Osteoblast (primary cell): ENCODE results near the gene TRPT1. TPM values are rescaled to one million over a fixed set of nuclear protein-coding genes. Genes with fewer than 3 reads are reported as not detected.

Experiments
- DNase-seq: peaks from one replicate; pipeline ENCODE4 v3.0.0; 2011; ENCODE audit warnings: low spot score, mixed read lengths; ENCODE audit not compliant: insufficient read length; ENCODE audit errors: missing footprints
- H2AFZ ChIP-seq: 2 replicates; pipeline ENCODE4 v1.6.0; 2011; ENCODE audit warnings: mild to moderate bottlenecking, low read length
- H3K27ac ChIP-seq: 2 replicates; pipeline ENCODE4 v1.5.1; 2011; ENCODE audit warnings: mild to moderate bottlenecking, low read depth, low read length, moderate library complexity
- H3K27me3 ChIP-seq: 2 replicates; pipeline ENCODE4 v1.6.0; 2012; ENCODE audit warnings: mild to moderate bottlenecking, control low read depth, inconsistent platforms, low read length, moderate library complexity; ENCODE audit not compliant: insufficient read depth
- H3K36me3 ChIP-seq: 2 replicates; pipeline ENCODE4 v1.5.1; 2011; ENCODE audit warnings: mild to moderate bottlenecking, low read length, control low read depth, moderate library complexity; ENCODE audit not compliant: insufficient read depth
- H3K4me1 ChIP-seq: 2 replicates; pipeline ENCODE4 v1.5.1; 2011; ENCODE audit warnings: mild to moderate bottlenecking, low read length, control low read depth, moderate library complexity; ENCODE audit not compliant: insufficient read depth
- H3K4me2 ChIP-seq: 2 replicates; pipeline ENCODE4 v1.6.0; 2011; ENCODE audit warnings: mild to moderate bottlenecking, low read length; ENCODE audit not compliant: insufficient read depth
- H3K4me3 ChIP-seq: fragments of 200-600 bp; sonication (generic); 3 replicates; pipeline ENCODE4 v1.5.1; 2012; ENCODE audit warnings: mild to moderate bottlenecking, low read length, inconsistent platforms; ENCODE audit not compliant: insufficient read depth
- H3K79me2 ChIP-seq: 2 replicates; pipeline ENCODE4 v1.6.0; 2012; ENCODE audit warnings: mild to moderate bottlenecking, low read length, control low read depth, inconsistent platforms; ENCODE audit not compliant: insufficient read depth
- H3K9me3 ChIP-seq: 2 replicates; pipeline ENCODE4 v1.5.1; 2011; ENCODE audit warnings: low read depth, low read length, control low read depth
- H4K20me1 ChIP-seq: 2 replicates; pipeline ENCODE4 v1.6.0; 2012; ENCODE audit warnings: mild to moderate bottlenecking, low read length, control low read depth; ENCODE audit not compliant: insufficient read depth
- total RNA-seq: library from RNA; depleted of rRNA; stranded (reverse); fragments of >200 nt; gene quantifications from 2 replicates; pipeline ENCODE4 v1.2.3, GENCODE V29; 2012
- TF ChIP-seq, protein P1 (sequence below): IDR thresholded peaks from 2 replicates; pipeline ENCODE4 v1.5.1; 2011; ENCODE audit warnings: mild to moderate bottlenecking, low read depth, low read length, moderate library complexity; ENCODE audit errors: extremely low read depth

Gene TRPT1
- total RNA-seq, 1 donor: 32.2 TPM

DNA sequence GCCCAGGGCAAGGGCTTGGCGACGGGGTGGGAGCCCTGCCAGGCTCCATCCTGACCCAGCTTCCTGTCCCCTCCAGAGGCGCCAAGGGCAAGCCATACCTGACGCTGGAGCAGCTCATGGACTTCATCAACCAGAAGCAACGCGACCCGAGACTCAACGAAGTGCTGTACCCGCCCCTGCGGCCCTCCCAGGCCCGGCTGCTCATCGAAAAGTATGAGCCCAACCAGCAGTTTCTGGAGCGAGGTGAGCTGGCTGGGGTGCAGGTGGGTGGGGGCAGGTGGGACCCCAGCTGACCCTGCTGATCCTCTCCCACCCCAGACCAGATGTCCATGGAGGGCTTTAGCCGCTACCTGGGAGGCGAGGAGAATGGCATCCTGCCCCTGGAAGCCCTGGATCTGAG, 30.3 kb upstream of the TRPT1 start:
- Histone ChIP-seq H4K20me1 (no peaks in the 10 kb centered on the region), H2AFZ (no peak overlapping the region), H3K36me3 (peaks cover 30% of the 10 kb centered on the region), H3K4me2 (no peak overlapping the region), H3K27ac (no peak overlapping the region), H3K9me3 (no peaks in the 10 kb centered on the region), H3K27me3 (no peaks in the 10 kb centered on the region), H3K4me1 (peaks cover 3% of the 10 kb centered on the region), H3K4me3 (no peak overlapping the region), H3K79me2 (peaks cover 30% of the 10 kb centered on the region)
- TF ChIP-seq, protein P1, sequence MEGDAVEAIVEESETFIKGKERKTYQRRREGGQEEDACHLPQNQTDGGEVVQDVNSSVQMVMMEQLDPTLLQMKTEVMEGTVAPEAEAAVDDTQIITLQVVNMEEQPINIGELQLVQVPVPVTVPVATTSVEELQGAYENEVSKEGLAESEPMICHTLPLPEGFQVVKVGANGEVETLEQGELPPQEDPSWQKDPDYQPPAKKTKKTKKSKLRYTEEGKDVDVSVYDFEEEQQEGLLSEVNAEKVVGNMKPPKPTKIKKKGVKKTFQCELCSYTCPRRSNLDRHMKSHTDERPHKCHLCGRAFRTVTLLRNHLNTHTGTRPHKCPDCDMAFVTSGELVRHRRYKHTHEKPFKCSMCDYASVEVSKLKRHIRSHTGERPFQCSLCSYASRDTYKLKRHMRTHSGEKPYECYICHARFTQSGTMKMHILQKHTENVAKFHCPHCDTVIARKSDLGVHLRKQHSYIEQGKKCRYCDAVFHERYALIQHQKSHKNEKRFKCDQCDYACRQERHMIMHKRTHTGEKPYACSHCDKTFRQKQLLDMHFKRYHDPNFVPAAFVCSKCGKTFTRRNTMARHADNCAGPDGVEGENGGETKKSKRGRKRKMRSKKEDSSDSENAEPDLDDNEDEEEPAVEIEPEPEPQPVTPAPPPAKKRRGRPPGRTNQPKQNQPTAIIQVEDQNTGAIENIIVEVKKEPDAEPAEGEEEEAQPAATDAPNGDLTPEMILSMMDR: no peak
- DNase-seq: peak; percentile 82

DNA sequence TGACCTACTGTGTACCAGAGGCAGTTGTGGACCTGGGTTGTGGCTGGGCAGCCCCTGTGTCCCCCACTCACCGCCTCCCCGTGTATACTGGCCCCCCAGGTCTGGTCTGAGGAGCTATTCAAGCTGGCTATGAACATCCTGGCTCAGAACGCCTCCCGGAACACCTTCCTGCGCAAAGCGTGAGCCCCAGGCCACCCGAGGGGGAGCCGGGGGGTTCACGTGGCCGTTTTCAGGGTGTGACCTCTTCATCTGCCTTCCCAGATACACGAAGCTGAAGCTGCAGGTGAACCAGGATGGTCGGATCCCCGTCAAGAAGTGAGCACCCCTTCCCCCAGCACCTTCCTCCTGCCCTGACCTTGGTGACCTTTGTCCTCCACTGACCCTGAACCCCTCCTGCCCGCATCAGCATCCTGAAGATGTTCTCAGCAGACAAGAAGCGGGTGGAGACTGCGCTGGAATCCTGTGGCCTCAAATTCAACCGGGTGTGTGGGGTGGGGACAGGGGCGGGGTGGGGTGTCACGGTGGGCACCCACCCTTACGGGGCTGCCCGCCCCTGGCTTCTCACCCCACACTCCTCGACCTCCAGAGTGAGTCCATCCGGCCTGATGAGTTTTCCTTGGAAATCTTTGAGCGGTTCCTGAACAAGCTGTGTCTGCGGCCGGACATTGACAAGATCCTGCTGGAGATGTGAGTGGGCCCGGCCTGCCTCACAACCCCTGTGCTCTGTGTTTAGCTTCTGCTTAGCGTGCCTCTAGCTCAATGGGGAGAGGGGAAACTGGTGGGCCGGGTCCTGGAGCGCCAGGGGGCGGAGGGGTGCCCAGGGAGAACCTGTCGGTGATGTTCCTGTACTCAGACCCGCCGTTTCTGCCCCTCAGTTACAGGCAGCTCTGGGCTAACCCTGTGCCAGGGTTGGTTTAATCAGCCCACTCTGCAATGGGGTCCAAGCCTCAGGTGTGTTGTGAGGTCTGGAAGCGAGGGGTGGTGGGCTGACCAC, 29.4 kb upstream of the TRPT1 start:
- H3K27ac ChIP-seq: no peak overlapping the region
- H3K4me1 ChIP-seq: peaks cover 7% of the 10 kb centered on the region
- DNase-seq: no peak
- H3K4me3 ChIP-seq: no peak overlapping the region
- H4K20me1 ChIP-seq: no peaks in the 10 kb centered on the region
- no peaks in the 10 kb centered on the region for H3K27me3 ChIP-seq
- peaks cover 30% of the 10 kb centered on the region for H3K79me2 ChIP-seq
- H3K9me3 ChIP-seq: no peaks in the 10 kb centered on the region
- H3K36me3 ChIP-seq: peaks cover 30% of the 10 kb centered on the region
- TF ChIP-seq, protein P1: no peak
- H3K4me2 ChIP-seq: no peak overlapping the region
- no peak overlapping the region for H2AFZ ChIP-seq

DNA sequence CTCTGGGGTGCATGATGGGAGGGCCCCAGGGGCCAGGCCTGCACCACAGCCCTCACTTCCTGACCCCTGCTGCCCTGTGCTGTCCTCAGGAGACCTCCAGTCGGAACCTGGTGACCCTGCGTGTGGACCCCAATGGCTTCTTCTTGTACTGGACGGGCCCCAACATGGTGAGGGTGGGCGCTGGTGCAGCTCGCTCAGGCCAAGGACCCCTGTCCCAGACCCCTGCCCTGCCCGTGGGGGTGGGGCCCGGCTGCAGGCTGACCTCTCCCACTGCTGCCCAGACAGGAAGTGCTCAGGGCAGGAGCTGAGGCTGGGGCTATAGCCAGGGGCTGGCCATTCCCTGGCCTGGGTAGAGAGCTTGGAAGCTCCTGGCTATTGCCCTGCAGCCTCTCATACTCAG, 28.3 kb upstream of the TRPT1 start:
- Histone ChIP-seq H2AFZ (no peak overlapping the region), H3K36me3 (peaks cover 23% of the 10 kb centered on the region), H3K4me3 (no peak overlapping the region), H3K9me3 (no peaks in the 10 kb centered on the region), H3K27me3 (no peaks in the 10 kb centered on the region), H3K4me2 (no peak overlapping the region), H3K79me2 (peaks cover 30% of the 10 kb centered on the region), H4K20me1 (no peaks in the 10 kb centered on the region), H3K4me1 (peaks cover 7% of the 10 kb centered on the region), H3K27ac (no peak overlapping the region)
- no peak for DNase-seq
- TF ChIP-seq, protein P1: no peak

DNA sequence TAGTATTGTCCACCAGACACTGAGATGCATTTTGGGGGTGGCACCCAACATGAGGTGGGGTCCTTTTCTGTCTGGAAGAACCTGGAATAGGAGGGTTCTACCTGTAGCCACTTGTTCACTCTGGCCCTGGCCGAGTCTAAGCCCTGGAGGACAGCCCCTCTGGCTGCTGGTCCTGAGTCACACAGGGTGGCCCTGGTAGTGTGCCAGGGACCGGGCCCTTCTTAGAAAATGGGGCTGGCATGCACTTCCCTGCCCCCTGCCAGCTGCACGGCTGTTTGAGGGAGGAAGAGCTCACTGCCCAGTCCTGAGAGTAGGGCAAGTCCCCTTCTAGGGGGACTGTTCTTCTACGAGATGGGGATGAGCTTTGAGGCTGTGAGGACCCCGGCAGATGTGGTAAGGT, 27.5 kb upstream of the TRPT1 start:
- Histone ChIP-seq H3K27ac (no peak overlapping the region), H3K36me3 (peaks cover 22% of the 10 kb centered on the region), H3K4me1 (peaks cover 7% of the 10 kb centered on the region), H3K79me2 (peaks cover 30% of the 10 kb centered on the region), H4K20me1 (no peaks in the 10 kb centered on the region), H3K4me2 (no peak overlapping the region), H3K9me3 (no peaks in the 10 kb centered on the region), H3K4me3 (no peak overlapping the region), H2AFZ (no peak overlapping the region), H3K27me3 (no peaks in the 10 kb centered on the region)
- TF ChIP-seq, protein P1: no peak
- DNase-seq: no peak
